Measurements from ENCODE around the gene KLHL29.

DNA sequence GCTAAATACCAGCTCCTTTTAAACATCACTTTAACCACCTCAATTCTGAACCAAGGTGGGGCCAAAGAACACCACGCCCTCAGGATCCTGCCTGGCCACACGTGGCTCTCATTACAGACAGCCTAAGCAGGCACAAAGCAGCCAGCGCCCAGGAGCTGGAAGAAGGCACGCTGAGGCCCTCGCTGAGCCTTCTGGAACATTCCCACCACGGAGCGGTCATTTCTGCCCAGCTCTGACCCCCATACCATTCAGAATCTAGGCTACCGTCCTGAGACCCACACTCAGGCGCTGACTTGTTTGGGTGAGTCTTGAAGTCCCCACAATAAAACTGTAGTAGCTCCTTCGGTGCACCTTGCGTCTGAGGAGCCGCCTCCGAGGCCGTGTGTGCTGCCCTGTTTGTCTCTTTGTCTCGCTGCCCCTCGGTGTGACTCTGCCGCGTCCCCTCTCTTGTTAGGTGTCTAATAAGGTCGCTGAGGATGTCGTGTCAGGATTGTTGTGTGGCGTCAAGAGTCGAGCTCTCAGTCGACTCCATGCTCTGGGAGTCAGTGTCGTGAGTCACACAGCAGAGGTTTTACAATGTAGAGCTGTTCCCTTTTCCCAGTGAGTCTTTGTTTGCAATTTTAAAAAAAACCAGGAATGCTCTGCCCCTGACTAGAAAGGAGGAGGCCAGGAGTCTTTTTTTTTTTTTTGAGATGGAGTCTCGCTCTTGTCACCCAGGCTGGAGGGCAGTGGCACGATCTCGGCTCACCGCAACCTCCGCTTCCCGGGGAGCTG lies 242.4 kb downstream of the KLHL29 start:
- TF ChIP-seq POLR2A (IDR thresholded peaks at IDR 0.05; ENCODE audit: low read depth, low read length): no peak
- TF ChIP-seq PAX5 (IDR thresholded peaks at IDR 0.05; ENCODE audit: insufficient read depth, low read length, severe bottlenecking): no peak
